Measurements from ENCODE around the gene SPDYC.
"Not testable (repeated sequence)": the region's sequence is repeated elsewhere in the genome, so short reads cannot be mapped to it uniquely, and the experiment has no call there.

The SPDYC gene

DNA sequence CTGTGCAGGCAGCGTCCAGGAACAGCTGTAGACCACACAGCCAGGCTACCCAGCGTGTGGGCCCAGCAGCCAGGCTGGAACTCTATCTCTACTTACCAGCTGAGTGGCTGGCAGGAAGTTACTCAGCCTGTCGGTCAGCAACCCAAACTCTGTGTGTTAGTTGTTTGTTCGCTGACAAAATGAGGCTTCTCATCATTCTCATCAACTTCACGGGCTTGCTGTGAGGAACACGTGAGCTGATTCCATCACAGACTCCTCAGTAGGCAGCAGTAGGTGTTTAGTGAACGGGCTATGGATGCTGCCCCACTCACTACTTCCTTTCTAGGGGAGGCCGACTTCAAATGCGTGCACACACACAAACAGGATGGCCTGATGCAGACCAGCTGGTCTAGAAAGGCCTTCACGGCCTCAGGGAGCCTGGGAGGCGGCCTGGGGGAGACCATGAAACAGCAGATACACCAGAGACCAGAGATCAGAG, 830 bp upstream of the SPDYC start:
- DNase-seq (ENCODE audit: low read depth), result no peak

DNA sequence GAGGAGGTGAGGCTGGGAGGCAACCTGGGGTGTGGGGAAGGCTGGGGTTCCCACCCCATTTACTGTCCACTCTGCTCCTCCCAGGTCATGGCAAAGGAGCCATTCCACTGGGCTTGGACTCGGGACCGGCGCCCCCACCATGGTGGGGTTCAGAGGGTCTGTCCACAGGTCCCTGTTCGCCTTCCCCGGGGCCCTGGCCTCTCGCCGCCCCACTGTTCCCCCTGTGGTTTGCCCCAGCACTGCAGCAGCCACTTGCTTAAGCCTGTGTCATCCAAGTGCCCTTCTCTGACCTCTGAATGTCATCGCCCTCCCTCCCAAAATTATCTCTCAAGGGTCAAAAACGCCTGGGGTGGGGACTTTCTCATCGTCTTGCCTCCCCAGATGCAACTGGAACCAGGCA, 2.6 kb downstream of the SPDYC start:
- no peak for DNase-seq (ENCODE audit: low read depth)

DNA sequence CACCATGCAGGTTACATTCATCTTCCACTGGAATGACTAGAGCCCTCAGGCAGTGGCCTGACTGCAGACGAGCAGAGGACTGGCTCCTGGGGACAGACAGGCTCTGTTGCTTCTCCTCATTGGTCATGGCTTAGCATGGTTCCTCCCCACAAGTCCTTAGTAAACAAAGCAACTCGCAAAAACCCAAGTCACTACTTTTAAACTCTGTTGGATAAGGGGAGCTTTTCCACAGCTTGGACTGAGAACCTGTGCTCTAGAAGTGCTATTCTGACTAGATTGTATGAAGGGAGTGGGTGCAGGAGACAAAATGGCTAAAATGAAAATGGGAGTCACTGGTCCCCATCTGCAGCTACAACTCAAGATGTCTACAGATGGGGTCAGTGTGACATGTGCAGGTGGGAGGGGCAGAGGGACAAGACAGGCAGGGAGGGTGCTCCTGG, 4.6 kb downstream of the SPDYC start:
- not testable (repeated sequence) for DNase-seq (ENCODE audit: low read depth)

DNA sequence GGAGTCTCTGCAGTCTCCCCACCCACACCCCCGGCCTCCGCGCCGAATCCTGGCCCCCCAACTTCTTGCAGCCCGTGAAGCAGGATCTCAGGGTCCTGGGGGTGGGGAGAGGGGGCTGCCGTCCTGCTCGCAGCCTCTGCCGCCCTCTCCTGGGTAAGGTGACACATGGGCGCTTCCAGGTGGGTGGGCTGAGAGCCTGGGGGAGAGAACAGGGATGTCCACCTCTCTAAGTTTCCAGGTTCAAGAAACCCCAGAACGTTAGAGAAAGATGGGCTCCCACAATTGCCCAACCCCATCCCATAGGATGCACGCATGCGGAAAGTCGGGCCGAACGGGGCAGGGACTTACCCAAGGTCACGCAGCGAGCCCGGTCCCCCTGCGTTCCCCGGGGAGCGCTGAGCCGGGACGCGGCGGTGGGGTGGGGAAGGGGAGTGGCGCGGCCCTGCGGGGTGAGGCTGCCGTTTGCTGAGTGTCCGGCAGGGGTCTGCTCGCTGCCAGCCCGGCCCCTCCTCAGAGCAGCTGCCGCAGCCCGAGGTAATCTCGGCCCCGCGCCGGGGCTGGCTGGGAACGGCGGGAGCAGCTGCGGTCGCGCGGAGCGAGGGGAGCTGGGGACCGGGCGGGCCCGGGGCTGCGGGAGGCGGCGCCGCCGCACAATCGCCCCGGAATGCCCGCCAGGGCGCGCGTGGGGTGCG, 11.0 kb downstream of the SPDYC start:
- DNase-seq (ENCODE audit: low read depth), result no peak

DNA sequence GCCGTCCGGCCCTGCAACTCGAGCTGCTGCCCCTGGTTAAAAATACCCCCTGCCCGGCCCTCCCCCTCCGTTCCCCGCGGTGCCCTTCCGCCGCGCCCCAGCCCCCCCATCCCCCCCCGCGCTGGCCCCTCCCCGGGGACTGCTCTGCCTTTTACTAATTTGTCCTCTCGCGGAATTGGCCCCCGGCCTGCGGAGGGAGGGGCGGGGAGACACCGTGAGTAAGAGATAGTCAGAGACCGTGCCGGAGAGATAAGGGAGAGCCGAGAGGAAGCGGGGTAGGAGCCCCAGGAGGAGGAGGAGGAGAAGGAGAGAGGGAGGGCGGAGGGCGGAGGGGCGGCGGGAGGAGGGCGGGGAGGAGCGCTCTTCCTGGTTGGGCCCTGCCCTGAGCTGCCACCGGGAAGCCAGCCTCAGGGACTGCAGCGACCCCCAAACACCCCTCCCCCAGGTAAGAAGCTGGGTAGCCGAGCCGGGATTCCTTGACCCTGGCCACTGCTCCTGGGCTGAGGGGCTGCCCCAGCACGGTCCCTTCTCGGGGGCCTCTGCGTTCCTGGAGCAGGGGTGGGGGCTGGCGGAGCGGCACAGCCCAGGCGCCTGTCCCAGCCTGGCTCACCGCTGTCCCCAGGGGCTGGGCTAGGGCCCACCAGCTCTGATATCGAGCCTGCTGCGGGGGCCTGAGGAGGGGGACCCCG, 11.7 kb downstream of the SPDYC start, which contains the start of gene CAPN1:
TSS of gene CAPN1 (plus strand) at position 360 of the 689 bp plus-strand sequence. CDS start 774 bp downstream, outside the sequence.
- DNase-seq (ENCODE audit: low read depth), result peak; percentile 49

DNA sequence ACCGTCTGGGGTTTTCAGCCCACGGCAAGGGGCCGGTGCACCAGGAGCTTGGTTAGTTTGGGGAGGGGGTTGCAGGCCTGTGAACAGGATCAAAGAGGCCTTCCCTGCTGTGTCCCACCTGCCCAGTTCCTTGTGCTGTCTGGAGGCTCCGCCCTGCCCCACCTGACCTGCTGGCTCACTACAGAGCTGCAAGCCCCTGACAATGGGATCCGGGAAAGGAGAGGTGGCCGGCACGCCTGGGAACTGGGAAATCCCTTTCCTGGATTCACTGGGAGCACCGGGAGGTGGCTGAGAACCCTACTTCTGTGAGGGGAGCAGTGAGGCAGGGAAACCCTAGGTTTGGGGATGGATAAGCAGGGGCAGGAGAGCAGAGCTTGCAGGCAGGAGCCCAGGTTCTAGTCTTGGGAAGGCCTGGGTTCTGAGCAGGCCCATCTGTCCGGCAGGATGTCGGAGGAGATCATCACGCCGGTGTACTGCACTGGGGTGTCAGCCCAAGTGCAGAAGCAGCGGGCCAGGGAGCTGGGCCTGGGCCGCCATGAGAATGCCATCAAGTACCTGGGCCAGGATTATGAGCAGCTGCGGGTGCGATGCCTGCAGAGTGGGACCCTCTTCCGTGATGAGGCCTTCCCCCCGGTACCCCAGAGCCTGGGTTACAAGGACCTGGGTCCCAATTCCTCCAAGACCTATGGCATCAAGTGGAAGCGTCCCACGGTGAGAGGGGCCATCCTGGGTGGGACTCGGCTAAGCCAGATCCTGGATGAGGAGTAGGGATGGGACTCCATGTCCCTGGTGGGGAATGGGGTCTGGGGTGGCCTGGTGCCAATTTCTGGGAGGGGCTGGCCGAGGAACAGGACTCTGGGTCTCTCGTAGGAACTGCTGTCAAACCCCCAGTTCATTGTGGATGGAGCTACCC, 12.5 kb downstream of the SPDYC start:
- DNase-seq (ENCODE audit: low read depth), result no peak

DNA sequence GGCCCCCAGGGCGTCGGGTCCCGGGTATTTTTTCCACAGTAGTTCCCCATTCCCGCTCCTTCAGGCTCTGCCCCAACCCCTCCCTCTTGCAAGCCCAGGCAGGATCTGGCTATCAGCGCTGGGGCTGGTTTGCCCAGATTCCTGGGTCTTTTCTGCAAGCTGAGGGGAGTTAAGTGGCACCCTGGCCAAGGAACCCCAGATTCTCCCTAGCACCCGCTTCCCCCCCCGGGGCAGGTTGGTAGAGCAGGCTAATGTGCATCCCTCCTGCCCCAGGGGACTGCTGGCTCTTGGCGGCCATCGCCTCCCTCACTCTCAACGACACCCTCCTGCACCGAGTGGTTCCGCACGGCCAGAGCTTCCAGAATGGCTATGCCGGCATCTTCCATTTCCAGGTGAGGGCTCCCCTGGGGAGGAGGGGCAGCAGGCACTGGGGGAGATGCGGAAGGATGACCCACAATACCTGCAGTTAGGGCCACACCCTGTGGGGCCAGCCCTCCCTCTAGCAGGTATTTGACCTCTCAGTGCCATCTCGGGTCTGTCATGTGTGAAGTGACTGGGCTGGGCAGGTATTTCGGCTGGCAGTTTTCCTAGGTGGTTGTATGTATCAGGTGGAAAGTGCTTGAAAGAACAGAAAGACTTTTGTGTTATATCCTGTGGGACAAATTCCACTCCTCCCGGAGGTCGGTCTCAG, 13.3 kb downstream of the SPDYC start:
- no peak for DNase-seq (ENCODE audit: low read depth)

DNA sequence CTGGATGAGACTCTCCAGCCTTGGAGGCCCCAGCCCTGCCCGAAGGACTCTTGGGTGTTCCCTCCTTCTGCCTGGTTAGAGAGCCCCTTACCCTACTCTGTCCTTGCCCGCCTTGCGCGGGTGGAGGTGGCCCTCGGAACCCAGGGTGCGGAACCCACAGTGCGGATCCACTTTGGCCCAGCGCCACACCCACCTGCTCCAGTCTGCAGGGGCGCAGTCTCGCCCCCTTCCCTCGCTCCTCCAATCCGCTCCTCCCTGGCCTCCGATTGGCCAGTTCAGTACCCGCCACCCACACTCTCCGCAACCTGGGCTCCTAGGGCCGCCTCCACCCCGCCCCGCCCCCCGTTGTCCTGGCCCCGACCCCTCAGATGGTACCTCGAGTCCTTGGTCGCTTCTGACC, 14.1 kb downstream of the SPDYC start:
- no peak for DNase-seq (ENCODE audit: low read depth)

DNA sequence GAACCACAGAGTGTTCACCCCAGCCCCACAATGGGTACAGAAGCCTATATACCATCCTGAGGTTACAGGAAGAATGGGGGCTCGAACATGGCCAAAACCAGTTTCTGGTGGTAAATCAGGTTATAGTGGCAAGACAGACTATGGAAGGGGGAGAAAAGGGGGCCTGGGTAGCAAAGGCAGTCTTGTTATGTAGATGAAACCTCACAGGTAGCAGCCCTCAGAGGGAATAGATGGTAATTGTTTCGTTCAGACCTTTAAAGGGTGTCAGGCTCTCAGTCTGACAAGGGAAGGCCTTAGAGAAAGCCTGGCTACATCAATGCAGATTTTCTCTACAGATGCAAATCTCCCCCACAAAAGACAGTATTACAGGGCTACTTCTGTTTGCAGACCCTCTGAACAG, 15.1 kb downstream of the SPDYC start:
- DNase-seq (ENCODE audit: low read depth), result no peak

DNA sequence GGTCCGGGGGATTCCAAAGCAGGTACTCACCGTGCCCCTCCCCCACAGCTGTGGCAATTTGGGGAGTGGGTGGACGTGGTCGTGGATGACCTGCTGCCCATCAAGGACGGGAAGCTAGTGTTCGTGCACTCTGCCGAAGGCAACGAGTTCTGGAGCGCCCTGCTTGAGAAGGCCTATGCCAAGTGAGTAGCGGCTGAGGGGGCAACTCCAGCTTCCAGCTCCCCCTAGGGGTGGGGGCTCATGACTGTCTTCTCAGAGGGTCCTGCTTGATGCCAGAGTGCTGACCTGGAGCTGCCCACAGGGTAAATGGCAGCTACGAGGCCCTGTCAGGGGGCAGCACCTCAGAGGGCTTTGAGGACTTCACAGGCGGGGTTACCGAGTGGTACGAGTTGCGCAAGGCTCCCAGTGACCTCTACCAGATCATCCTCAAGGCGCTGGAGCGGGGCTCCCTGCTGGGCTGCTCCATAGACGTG, 15.9 kb downstream of the SPDYC start:
- no peak for DNase-seq (ENCODE audit: low read depth)

DNA sequence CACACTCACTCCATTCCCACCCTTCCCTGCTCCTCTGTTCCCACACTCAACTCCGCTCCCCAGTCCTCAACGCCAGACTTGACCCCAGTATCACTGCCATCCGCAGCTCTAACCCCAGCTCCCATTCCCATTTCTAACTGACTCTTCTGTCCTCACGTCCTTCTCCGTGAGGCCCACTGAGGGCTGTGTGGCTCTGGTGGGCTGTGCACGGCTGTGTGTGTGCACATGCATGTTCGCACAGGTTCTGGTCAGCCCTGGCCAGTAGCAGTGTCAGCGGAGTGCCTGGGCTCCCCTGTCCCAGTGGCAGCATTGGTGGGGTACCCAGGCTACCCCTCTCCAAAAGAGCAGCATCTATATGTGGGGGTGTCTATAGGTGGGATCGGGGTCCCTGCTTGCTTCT, 16.7 kb downstream of the SPDYC start:
- no peak for DNase-seq (ENCODE audit: low read depth)

DNA sequence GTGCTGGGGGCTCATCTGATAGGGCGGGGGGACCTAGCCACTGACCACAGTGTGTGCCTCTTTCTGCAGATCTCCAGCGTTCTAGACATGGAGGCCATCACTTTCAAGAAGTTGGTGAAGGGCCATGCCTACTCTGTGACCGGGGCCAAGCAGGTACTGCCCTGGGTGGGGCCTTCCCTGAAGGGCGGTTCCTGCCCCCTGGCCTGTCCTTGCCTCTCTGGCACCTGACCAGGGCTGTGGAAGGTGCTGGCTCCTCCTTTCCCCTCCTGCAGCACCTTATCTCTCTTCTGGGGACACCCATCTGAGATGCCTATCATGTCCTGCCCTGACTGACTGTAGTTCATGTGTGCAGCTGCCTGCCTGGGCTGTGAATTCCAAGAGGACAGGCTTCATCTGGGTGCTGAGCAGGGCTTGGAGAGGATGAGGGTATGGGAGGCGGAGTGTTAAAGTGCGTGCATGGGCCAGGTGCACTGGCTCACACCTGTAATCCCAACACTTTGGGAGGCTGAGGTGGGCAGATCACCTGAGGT, 17.2 kb downstream of the SPDYC start:
- no peak for DNase-seq (ENCODE audit: low read depth)

DNA sequence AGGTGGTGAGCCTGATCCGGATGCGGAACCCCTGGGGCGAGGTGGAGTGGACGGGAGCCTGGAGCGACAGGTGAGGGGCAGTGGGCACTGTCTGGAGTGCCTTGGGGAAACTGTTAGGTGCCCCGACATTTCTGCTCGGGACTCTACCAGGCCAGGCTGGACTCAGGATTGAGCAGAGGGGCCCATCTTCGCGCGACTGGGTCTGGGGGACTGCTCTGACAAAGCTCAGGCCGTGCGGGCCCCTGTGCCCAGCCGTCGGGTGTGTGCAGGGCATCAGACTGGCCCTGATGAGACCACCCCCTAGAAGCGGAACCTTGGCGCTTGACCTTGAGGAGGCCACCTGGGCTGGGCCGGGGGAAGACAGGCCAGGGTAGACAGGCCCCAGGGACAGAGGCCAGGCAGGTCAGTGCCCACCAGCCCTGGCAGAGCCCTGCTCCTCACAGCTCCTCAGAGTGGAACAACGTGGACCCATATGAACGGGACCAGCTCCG, 18.0 kb downstream of the SPDYC start:
- DNase-seq (ENCODE audit: low read depth), result no peak

DNA sequence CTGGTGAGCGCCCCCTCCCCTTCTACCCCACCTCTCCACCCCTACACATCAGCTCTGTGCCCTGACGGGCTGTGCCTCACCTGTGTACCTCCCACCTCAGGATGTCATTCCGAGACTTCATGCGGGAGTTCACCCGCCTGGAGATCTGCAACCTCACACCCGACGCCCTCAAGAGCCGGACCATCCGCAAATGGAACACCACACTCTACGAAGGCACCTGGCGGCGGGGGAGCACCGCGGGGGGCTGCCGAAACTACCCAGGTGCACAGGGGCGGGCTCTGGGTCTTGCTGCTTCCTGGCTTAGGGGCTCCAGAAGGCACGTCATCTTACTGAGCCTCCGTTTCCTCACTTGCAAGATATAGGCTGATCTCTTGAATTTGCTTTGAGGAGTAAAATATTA, 18.5 kb downstream of the SPDYC start:
- no peak for DNase-seq (ENCODE audit: low read depth)

DNA sequence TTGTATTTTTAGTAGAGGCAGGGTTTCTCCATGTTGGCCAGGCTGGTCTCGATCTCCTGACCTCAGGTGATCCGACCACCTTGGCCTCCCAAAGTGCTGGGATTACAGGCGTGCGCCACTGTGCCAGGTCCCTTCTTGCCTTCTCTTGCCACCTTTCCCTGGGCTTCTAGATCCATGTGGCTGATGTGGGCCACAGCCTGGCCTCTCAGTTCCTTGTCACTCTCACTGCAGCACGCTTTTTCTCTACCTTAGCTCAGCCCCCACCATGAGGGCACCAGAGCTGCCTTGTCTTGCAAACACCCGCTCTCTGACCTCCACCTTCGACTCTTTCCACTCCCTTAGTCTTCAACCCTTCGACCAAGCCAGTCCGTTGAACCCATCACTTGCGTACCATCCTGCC, 19.2 kb downstream of the SPDYC start:
- DNase-seq (ENCODE audit: low read depth), result no peak

DNA sequence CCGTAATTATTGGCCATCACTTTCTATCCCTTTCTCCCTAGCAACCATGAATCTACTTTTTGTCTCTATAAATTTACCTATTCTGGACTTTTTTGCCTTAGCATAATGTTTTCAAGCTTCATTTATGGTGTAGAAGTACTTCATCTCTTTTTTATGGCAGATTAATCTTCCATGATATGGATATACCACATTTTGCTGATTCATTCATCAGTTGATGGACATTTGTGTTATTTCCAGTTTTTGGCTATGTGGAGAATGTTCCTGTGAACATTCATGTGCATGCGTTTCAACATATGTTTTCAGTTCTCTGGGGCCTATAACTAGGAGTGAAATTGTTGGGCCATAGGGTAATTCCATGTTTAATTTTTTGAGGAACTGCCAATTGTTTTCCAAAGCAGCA, 24.5 kb downstream of the SPDYC start:
- DNase-seq (ENCODE audit: low read depth), result no peak

DNA sequence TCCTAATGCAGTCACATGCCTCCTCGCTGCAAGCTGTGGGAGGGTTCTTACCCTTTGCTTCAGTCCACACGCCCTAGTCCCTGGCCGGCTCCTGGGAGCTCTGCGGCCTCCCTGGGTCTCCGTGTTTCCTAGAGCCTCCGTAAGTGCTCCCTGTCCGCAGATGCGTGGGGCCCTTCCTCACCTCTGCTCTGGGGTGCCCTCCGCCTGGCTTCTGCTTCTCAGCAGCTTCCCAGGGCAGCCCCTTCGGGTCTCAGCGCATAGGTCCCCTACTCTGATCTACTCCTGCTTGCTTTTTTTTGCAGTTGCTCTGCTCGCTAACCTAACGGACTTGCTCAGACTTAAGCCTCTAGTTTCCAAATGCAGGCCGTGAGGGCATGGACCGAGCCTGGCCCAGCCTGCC, 34.1 kb downstream of the SPDYC start:
- DNase-seq (ENCODE audit: low read depth), result no peak

DNA sequence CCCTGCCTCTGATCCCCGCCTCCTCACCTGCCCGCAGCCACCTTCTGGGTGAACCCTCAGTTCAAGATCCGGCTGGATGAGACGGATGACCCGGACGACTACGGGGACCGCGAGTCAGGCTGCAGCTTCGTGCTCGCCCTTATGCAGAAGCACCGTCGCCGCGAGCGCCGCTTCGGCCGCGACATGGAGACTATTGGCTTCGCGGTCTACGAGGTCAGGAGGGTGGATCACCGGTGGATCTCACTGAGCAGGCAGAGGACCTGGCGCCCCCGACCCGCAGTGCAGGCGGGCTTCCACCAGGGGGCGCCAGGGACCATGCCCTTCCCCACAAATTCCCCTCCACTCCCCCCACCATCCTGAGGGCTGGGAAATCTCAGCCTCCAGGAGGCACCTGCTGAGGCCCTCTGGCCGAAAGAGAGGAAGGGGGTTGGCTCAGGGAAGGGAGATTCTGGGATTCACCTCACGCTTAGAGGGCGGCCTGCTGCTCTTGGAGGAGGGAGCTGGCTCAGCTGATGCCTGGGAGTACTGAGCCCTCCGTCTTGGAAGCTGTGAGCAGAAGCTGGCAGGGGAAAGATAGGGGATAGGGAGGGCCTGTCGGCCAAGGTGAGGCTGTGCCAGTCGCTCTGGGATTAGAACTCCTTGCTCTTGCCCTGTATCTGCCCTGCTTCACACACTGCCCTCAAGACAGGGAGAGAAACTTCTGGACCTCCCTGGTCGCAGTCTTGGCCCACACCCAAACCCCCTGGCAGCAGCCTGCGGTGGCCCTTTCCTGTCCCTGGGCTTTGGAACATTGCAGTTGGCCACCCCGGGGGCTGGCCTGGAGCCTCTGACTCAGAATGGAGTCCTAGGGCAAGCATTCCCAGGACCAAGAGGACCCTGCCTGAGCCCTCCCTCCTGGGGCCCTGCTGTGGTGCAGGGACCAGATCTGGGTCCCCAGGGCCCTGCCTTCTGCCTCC, 34.9 kb downstream of the SPDYC start:
- no peak for DNase-seq (ENCODE audit: low read depth)

DNA sequence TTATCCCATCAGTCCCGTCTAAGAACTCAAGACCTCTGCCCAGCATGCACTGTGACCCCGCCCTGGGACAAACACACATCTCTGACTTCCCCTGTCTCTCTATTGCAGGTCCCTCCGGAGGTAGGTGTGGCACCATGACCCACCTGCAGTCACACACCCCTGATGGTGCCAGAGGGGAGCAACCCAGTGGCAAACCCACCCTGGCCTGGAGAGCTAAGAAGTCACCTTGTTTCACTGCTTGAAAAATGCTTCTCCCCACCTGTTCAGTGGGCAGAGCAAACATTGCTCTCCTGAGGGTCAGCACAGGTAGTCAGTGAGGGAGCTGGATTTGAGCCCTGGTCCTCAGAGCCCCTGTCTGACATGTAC, 35.6 kb downstream of the SPDYC start:
- DNase-seq (ENCODE audit: low read depth), result no peak

DNA sequence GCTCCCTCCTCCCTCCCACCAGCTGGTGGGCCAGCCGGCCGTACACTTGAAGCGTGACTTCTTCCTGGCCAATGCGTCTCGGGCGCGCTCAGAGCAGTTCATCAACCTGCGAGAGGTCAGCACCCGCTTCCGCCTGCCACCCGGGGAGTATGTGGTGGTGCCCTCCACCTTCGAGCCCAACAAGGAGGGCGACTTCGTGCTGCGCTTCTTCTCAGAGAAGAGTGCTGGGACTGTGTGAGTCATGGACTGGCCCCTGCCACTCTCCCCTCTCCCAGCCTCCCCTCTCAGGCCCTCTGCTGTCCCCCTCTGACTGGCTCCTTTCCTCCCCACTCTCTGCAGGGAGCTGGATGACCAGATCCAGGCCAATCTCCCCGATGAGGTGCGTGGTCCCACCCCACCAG, 36.4 kb downstream of the SPDYC start:
- no peak for DNase-seq (ENCODE audit: low read depth)

Data from GM04503 (cell line).